Liver (tissue), 9 donors: Measurements from ENCODE around the gene ETV6. TPM values are rescaled to one million over a fixed set of nuclear protein-coding genes. Genes with fewer than 3 reads are reported as not detected.

Experiments used
- DNase-seq: peaks from one replicate; pipeline ENCODE4 v3.0.0-alpha.2; 2017; ENCODE audit warnings: low spot score
- H3K27ac ChIP-seq, 2 donors: one replicate each; pipeline ENCODE4 v1.7.0; 2013; ENCODE audit warnings: inconsistent platforms in 2 of 2, low read length in 2 of 2, control low read depth in 1 of 2, low read depth in 1 of 2, mild to moderate bottlenecking in 1 of 2
- H3K27me3 ChIP-seq, 4 donors: one replicate each; pipeline versions ENCODE4 v1.6.1 to v1.7.0; 2013; ENCODE audit warnings: low read length in 3 of 4, inconsistent platforms in 1 of 4, mild to moderate bottlenecking in 1 of 4, moderate library complexity in 1 of 4; ENCODE audit not compliant: control insufficient read depth in 4 of 4, insufficient read depth in 4 of 4
- H3K36me3 ChIP-seq, 4 donors: one replicate each; pipeline versions ENCODE4 v1.6.1 to v1.7.0; 2013; ENCODE audit warnings: low read length in 3 of 4, mild to moderate bottlenecking in 3 of 4, low read depth in 1 of 4, moderate library complexity in 1 of 4; ENCODE audit not compliant: control insufficient read depth in 4 of 4, insufficient read depth in 3 of 4
- H3K4me1 ChIP-seq, 4 donors: one replicate each; pipeline versions ENCODE4 v1.6.1 to v1.7.0; 2013; ENCODE audit warnings: low read length in 3 of 4, mild to moderate bottlenecking in 3 of 4, moderate library complexity in 1 of 4; ENCODE audit not compliant: control insufficient read depth in 4 of 4, insufficient read depth in 4 of 4
- H3K4me3 ChIP-seq, 3 donors: one replicate each; pipeline versions ENCODE4 v1.6.1 to v1.7.0; 2013; ENCODE audit warnings: low read length in 3 of 3, control low read depth in 1 of 3, low read depth in 1 of 3, mild to moderate bottlenecking in 1 of 3
- H3K9ac ChIP-seq, 2 donors: one replicate each; pipeline ENCODE4 v1.7.0; 2013; ENCODE audit warnings: low read length in 2 of 2, mild to moderate bottlenecking in 2 of 2, moderate library complexity in 2 of 2, control low read depth in 1 of 2, low read depth in 1 of 2
- H3K9me3 ChIP-seq, 4 donors: one replicate each; pipeline versions ENCODE4 v1.6.1 to v1.7.0; 2013; ENCODE audit warnings: low read length in 3 of 4; ENCODE audit not compliant: control insufficient read depth in 4 of 4
- ATF3 ChIP-seq: IDR thresholded peaks from 2 replicates; pipeline ENCODE4 v1.6.1; 2016; ENCODE audit warnings: antibody characterized with exemption
- EGR1 ChIP-seq, 2 donors: IDR thresholded peaks; 2 replicates each; pipeline ENCODE4 v1.6.1; 2016 to 2018; ENCODE audit warnings: antibody characterized with exemption in 2 of 2, low read depth in 2 of 2
- FOXA1 ChIP-seq: IDR thresholded peaks from 2 replicates; pipeline ENCODE4 v1.6.1; 2016; ENCODE audit warnings: antibody characterized with exemption
- FOXA2 ChIP-seq: IDR thresholded peaks from 2 replicates; pipeline ENCODE4 v1.6.1; 2016; ENCODE audit warnings: antibody characterized with exemption
- GABPA ChIP-seq, 2 donors: IDR thresholded peaks in 1 of 2; conservative IDR thresholded peaks in 1 of 2; 2 replicates each; pipeline ENCODE4 v1.6.1; 2016; ENCODE audit warnings: antibody characterized with exemption in 2 of 2, mild to moderate bottlenecking in 1 of 2, moderate library complexity in 1 of 2
- HNF4A ChIP-seq, 2 donors: conservative IDR thresholded peaks; 2 replicates each; pipeline ENCODE4 v1.6.1; 2016; ENCODE audit warnings: antibody characterized with exemption in 2 of 2, mild to moderate bottlenecking in 2 of 2
- HNF4G ChIP-seq: IDR thresholded peaks from 2 replicates; pipeline ENCODE4 v1.6.1; 2016; ENCODE audit warnings: antibody characterized with exemption
- JUND ChIP-seq, 2 donors: IDR thresholded peaks; 2 replicates each; pipeline ENCODE4 v1.6.1; 2016; ENCODE audit warnings: antibody characterized with exemption in 2 of 2
- NR2F2 ChIP-seq: IDR thresholded peaks from 2 replicates; pipeline ENCODE4 v1.6.1; 2016; ENCODE audit warnings: antibody characterized with exemption
- RAD21 ChIP-seq, 2 donors: IDR thresholded peaks; 2 replicates each; pipeline ENCODE4 v1.6.1; 2016; ENCODE audit warnings: antibody characterized with exemption in 2 of 2, mild to moderate bottlenecking in 2 of 2
- REST ChIP-seq: IDR thresholded peaks from 2 replicates; pipeline ENCODE4 v1.6.1; 2016; ENCODE audit warnings: antibody characterized with exemption, mild to moderate bottlenecking
- RXRA ChIP-seq, 2 donors: IDR thresholded peaks; 2 replicates each; pipeline ENCODE4 v1.6.1; 2017 to 2018; ENCODE audit warnings: antibody characterized with exemption in 2 of 2, mild to moderate bottlenecking in 1 of 2
- SP1 ChIP-seq: IDR thresholded peaks from 2 replicates; pipeline ENCODE4 v1.6.1; 2018; ENCODE audit warnings: antibody characterized with exemption, mild to moderate bottlenecking
- TAF1 ChIP-seq: conservative IDR thresholded peaks from 2 replicates; pipeline ENCODE4 v1.6.1; 2016; ENCODE audit warnings: antibody characterized with exemption, mild to moderate bottlenecking
- YY1 ChIP-seq: IDR thresholded peaks from 2 replicates; pipeline ENCODE4 v1.6.1; 2016; ENCODE audit warnings: antibody characterized with exemption, mild to moderate bottlenecking
- ZBTB33 ChIP-seq: IDR thresholded peaks from 2 replicates; pipeline ENCODE4 v1.6.1; 2016; ENCODE audit warnings: antibody characterized with exemption
- whole genome bisulfite sequencing: extraction: QIAGEN DNeasy Blood & Tissue Kit; methylation state at CpG from one replicate; pipeline ENCODE4 v1.1.7; 2013; 5-methylcytosine and 5-hydroxymethylcytosine counted together
- polyA plus RNA-seq, 2 donors: library from polyadenylated mRNA; stranded (reverse) in 1 of 2; unstranded in 1 of 2; fragments of 200-250 nt in 1 of 2; fragments of >200 nt in 1 of 2; fragmentation: Nextera tagmentation in 1 of 2; extraction: Ambion mirVana in 1 of 2; gene quantifications; one replicate each; pipeline versions ENCODE4 v1.2.1 to v1.2.3, GENCODE V29; 2013 to 2015
- total RNA-seq, 2 donors: library from RNA; depleted of rRNA; stranded (reverse); fragments of >200 nt; gene quantifications; one replicate each; pipeline ENCODE4 v1.2.3, GENCODE V29; 2014
- TF ChIP-seq, protein P1 (sequence below): IDR thresholded peaks from 2 replicates; pipeline ENCODE4 v1.6.1; 2016; ENCODE audit warnings: antibody characterized with exemption
- TF ChIP-seq, protein P2 (sequence below): fragments of 150-350 bp; IDR thresholded peaks from 2 replicates; pipeline ENCODE4 v1.5.1; 2017; ENCODE audit warnings: improper control_type of control experiment, low read depth, low read length; ENCODE audit not compliant: missing input control
- donor health status: healthy.
- donor health status: healthy.
- donor health status: healthy.
- donor health status: healthy.
- donor health status: healthy.

The ETV6 gene
- total and polyA plus RNA-seq, 4 donors: 2.0 to 6.2 (median 3.5) TPM

DNA sequence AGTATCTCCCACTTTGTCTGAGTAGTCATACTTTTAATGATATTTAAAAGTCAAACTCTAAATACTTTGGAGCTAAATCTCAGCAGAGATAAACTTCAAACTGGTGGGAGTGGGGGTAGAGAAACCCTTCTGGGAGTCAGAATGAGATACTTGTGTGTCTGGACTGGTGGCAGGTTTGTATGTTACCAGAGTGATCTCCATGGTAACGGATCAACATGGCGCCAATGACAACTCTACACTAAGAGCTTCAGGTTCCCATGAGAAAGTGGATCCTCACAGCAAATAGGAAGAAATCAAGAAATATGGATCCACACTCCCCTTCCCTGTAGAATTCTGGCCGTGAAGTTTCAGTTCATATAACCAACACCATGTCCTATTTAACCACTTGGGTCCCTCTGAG lies 121.9 kb downstream of the ETV6 start:
- TF ChIP-seq TAF1 (no peak), SP1 (no peak), ZBTB33 (no peak), YY1 (no peak), RAD21 (IDR thresholded peaks at IDR 0.05) (no peak), EGR1 (IDR thresholded peaks at IDR 0.05; ENCODE audit: low read depth in 2 of 2) (no peak), JUND (IDR thresholded peaks at IDR 0.05) (no peak), GABPA (IDR thresholded peaks at IDR 0.05 in 1 of 2, conservative IDR thresholded peaks at IDR 0.05 in 1 of 2) (no peak), HNF4G (no peak), NR2F2 (no peak), RXRA (IDR thresholded peaks at IDR 0.05) (no peak), REST (no peak), FOXA1 (no peak), ATF3 (no peak), FOXA2 (no peak), HNF4A (conservative IDR thresholded peaks at IDR 0.05) (no peak)
- TF ChIP-seq, protein P1, sequence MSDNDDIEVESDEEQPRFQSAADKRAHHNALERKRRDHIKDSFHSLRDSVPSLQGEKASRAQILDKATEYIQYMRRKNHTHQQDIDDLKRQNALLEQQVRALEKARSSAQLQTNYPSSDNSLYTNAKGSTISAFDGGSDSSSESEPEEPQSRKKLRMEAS: no peak
- TF ChIP-seq, protein P2, sequence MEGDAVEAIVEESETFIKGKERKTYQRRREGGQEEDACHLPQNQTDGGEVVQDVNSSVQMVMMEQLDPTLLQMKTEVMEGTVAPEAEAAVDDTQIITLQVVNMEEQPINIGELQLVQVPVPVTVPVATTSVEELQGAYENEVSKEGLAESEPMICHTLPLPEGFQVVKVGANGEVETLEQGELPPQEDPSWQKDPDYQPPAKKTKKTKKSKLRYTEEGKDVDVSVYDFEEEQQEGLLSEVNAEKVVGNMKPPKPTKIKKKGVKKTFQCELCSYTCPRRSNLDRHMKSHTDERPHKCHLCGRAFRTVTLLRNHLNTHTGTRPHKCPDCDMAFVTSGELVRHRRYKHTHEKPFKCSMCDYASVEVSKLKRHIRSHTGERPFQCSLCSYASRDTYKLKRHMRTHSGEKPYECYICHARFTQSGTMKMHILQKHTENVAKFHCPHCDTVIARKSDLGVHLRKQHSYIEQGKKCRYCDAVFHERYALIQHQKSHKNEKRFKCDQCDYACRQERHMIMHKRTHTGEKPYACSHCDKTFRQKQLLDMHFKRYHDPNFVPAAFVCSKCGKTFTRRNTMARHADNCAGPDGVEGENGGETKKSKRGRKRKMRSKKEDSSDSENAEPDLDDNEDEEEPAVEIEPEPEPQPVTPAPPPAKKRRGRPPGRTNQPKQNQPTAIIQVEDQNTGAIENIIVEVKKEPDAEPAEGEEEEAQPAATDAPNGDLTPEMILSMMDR: no peak
- H3K27ac ChIP-seq: no peak overlapping the region
- no peak overlapping the region for H3K4me3 ChIP-seq
- no peaks in the 10 kb centered on the region for H3K9me3 ChIP-seq
- no peak for DNase-seq
- H3K4me1 ChIP-seq: peaks cover 0 to 26% (median 9%) of the 10 kb centered on the region in 4 donors
- no peak overlapping the region for H3K9ac ChIP-seq
- H3K27me3 ChIP-seq: no peaks in the 10 kb centered on the region
- 91% methylated on average over 3 of the region's 3 CpGs for WGBS
- no peaks in the 10 kb centered on the region for H3K36me3 ChIP-seq
